Stimulated activated CD4-positive, alpha-beta T cell treated with anti-CD3 and anti-CD28 coated beads, Interleukin-4, amount 100 ng/mL, for 48 hours (primary cell): Measurements from ENCODE around the gene APLN.

Source experiments
- DNase-seq, 2 donors: peaks; one replicate each; pipeline ENCODE4 v3.0.0-alpha.2; 2020; ENCODE audit warnings: low read depth in 2 of 2

The APLN gene

DNA sequence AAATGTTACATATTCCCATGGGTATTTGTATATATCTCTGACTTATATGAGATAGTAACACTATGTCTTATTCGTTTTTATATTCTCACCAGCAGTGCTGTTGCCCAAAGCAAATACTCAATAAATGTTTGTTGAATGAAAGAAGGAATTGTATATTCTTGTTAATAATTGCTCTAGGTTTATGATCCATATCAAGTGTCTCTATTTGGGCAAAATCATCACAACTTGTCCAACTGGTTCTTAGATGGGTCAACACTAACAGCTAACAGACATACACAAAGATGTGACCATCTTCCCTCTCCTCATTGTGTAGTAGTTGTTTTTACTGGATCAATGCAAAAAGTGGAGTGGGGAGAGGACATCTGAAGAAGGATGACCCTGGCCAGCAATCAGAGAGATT is 6.6 kb upstream of the APLN start:
- no peak for DNase-seq

DNA sequence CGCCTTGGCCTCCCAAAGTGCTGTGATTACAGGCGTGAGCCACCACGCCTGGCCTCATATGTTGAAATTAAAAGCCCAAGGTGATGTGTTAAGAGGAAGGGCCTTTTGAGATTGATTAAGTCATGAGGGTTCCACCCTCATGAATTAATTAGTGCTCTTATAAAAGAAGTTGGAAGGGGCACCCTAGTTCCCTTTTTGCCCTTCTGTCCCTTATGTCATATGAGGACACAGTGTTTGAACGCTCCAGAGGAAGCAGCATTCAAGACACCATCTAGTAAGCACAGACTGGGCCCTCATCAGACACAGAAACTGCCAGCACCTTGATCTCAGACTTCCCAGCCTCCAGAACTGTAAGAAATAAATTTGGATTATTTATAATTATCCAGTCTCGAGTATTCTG is 5.1 kb upstream of the APLN start:
- no peak for DNase-seq

DNA sequence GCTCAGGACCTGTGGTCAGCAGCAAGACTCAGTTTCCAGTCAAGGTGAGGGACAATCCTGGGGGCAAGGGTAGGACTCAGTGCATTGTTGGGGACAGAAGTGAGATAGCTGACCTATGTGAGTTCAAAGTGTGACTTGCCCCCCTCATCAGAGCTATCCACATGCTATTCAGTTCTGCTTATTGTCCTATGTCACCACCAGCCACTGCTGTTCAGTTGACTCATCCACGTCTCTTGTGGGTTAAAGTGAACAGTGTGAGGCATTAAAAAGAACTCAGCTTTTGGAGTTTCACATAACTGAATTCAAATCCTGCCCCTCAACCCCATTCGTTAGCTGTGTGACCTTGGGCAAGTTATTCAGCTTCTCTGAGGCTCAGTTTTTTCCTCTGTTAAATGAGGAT is 4.4 kb upstream of the APLN start:
- no peak for DNase-seq

DNA sequence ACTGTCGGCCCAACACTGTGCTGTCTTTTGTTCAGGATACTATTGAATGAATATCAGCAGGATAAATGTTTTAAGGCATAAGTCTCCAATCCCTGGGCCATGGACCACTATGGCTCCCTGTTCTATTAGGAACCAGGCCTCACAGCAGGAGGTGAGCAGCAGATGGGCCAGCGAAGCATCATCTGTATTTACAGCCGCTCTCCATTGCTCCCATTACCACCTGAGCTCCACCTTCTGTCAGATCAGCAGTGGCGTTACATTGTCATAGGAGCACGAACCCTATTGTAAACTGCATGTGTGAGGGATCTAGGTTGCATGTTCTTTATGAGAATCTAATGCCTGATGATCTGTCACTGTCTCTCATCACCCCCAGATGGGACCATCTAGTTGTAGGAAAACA is 3.7 kb upstream of the APLN start:
- no peak for DNase-seq

DNA sequence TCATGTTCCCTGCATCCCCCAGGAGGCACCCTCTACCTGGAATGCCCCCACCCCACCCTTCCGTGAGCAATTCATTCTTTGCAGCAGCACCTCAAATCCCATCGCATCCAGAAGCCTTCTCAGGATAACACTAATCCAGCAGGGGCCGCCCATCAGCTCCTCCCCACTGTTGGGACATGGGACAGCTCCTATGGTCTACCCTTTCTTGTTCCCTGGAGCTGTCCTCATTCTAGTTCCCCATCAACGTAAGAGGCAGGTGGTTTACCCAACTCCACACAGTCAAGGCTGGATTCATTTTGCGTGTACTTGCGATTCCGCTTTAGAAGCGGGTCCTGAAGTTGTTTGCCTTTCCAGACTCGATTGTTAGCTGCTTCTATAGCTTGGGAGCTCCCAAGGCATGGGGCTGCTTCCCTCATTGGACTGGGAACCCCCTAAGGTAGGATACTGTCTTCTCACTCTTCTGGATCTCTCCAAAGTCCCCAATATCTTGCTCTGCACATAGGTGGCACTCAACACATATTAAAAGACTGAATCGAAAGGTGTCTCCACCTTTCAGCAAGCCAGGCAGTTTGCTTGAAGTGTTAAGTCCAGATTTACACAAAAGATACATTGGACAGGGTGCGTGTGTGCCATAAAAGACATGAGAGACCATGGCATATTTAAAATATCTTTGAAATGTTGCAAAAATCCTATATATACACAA is 942 bp upstream of the APLN start:
- no peak for DNase-seq

DNA sequence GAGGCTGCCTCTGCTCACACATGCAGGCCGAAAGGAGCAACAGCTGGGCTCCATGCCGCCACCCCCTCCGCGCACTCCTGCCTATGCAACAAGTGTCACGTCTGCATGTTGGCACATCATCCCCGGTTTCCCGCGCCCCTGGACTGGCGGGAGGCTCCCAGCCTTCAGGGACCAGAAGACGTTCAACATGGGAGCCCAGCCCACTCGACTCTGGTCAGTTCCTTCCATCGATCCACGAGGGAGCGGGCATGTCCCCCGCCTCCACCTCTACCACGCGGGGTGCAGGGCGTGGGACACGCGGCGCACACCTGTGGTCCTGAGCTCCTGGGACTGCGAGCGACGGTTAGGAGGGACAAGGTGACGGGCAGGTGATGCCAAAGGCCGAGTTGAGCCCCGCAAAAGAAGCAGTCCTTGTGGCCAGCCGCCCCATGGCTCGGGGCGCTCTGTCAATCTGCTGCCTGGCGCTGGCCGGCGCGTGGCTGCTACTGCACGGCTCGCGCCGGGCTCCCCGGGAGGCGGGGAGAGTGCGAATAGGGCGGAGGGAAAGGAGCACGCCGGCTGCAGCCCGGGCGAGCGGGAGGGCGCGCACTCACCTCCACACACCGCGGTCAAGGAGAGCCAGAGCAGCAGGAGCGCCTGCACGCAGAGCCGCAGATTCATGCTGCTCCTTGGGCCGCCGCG is 645 bp downstream of the APLN start:
- peak in 1 of 2 donors; percentile 12 for DNase-seq

DNA sequence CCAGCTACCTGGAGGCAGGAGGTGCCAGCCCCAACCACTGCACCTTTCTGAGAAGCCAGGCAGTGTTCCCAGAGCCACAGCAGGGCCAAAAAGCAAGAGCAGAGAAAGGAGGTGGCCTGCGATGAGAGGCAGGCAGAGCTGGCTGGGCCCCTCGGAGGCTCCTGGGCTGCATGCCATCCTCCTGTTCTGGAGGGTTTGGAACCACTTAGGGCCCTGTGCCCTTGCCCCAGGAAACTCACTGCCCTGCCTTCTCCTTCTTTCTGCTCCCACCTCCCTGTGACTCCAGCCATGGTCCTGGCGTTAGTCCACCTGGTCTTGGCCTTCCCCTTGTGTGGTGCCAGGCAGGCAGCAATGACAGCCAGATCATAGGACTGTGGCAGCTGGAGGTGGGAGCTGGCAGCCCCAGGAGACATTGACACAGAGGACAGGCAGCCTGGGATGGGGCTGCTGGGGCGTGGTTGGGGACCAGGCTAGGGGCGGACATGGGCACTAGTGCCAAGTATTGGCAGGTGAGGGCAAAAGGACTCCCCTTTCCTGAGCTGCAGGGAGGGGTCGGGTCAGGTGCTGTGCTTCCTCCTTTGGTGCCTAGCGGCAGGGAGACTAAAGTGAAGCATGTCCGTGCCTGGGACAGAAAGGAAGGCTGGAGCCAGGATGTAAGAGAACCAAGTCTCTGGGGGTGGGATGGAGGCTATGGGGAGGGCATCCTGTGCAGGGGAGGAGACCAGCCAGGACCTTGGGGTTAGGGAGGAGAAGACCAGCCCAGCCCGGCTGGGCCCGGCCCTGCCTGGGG is 1.4 kb downstream of the APLN start:
- DNase-seq: no peak

DNA sequence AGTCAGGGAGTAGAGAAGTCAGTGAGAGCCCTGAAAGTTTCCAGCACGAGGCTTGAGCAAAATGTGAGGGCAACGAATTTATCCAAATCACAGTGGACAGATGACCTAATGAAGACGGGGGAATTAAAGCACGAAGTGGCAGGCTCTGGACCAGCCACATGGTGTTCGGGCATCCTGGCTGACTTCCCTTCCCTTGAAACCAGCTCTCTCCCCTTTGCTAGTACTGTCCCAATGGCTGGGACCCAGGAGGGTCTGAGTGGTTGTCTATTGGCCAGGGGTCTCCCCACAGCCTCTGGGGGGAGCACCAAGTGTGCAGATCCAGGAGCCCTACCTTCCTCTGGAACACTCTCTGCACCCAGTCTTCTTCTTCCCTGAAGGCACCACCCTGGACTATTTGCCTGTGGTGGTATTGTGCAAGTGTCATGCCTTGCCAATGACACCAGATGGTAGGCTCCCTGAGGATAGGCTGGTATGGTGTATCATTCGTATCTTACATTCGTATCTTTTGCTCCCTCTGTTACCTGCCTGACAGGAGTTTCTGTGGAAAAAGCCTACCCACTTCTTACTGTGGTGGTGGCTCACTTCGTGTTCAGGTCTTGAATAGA is 2.1 kb downstream of the APLN start:
- DNase-seq: no peak

DNA sequence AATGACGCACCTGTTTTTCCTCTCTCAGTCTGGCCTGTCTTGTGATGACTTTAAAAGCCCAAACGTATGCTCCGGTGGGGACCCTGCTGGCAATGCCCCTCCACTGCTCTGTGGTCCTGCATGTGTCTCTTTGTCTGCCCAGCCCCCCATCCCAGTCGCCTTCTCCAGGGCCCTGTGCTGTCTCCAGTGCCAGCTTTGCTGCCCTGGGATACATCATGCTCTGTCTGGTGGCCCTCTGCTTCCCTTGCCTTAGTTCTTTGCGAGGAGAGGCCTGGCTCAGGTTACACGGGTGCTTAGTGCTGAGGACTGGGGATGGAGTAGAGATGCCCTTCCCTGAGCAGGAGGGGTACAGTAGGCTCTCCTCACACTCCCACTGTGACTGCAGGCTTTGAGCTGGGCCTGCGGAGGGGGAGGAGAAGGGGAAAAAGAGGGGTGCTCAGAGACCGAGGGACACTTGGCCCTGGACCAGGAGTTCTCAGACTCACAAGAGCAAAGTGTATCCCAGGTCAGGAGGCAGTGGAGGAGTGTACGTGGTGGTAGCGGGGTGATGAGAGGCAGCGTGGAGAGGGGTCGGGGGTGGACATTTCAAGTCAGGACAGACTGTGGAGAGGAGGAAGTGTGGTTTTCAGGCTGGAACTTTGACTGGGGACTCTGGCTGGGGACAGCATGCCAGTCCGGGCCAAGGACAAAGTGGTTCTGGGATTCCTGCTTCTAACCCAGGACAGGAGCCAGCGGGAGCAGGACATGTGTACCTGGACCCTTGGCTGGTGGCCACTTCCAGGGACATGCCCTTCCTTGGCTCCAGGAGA is 2.8 kb downstream of the APLN start:
- DNase-seq: no peak

DNA sequence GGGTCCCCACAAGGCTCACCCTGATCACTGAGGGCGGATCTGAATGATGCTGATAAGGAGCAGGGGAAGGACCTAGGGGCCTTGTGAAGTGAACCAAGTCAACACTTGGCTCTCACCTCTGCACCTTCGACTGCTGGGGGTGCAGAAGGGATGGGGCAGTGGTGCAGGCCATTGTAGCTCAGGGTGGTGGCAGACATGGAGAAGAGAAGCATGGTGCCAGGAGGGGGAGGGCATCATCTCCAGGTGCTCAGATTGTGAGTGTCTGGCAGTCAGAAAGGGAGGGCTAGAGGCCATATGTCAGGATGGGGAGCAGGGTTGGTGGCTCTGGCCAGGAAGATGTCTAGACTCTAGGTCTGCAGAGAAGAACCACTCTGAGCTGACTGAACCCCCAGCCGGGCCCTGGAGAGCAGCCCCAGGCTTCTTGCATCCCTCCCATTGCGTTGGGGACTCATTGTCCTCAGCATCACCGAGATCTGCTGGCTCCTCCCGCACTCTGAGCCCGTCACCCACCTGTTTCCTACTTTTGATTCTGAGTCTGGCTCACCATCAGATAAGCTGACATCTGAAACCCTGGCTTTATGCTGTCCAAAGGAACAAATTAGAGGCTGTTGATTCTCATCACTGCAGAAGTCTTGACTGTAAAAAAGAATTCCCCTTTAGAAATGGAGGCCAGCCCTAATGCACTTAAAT is 3.8 kb downstream of the APLN start:
- DNase-seq: no peak

DNA sequence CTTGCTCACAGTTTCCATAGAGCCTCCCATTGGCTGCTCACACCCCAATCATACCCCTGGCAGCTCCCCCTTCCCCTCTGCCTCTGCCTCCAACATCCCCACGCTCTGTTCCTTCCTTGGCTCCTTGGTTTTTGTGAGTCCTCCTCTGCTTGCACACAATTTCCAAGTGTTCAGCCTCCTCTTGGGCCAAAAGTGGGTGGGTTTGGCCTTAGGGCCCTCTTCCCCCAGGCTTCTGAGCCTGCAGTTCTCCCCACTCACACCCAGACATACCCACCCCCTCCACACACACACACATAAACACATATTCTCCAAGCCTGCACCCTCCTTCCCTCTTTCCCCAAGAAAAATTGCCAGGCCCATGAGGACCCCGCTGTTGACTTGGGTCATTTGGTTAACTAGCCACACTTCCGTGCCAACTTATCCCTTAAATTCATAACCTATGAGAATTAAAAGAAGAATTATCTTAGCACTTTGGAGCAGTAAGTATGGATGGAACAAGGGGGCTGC is 4.5 kb downstream of the APLN start:
- DNase-seq: no peak

DNA sequence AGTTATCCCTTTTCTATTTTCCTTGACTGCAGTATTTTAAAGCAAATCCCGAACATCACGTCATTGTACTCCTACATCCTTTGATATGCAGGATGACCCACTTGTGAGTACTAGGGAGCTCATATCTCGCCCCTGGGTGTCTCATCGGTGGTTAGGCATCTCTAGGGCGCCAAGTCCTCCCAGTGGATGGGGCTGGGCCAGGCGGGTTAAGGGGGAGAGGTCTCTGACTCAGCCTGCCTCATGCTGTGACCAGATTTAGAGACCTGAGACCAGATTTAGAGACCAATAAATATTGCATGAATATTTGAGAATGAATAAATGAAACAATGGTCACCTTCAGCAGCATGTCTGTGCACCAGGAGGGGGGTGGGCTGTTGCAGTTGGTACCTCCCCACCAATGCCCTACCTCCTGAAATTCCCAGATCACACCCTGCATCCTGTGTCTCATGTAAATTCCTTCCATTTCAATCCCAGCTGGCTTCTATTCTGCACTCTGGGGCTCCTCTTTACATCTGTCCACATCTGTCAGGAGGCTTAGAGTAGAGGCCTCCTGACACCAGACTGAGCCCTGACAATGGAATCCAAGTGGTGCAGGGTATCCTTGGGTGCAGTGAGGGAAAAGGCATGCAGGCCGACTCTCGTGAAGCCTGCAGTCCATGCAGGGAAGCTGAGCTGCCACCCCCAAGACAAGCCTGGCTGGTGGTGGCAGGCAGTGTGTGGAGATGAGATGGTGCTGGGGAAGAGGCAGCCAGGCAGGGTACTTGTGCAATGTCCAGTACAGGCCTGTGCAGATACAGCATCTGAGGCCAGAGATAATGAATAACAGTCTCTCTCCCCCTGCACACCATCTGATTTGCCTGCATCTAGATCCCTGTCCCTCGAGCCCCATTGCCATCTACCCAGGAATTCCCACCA is 5.2 kb downstream of the APLN start:
- no peak for DNase-seq

DNA sequence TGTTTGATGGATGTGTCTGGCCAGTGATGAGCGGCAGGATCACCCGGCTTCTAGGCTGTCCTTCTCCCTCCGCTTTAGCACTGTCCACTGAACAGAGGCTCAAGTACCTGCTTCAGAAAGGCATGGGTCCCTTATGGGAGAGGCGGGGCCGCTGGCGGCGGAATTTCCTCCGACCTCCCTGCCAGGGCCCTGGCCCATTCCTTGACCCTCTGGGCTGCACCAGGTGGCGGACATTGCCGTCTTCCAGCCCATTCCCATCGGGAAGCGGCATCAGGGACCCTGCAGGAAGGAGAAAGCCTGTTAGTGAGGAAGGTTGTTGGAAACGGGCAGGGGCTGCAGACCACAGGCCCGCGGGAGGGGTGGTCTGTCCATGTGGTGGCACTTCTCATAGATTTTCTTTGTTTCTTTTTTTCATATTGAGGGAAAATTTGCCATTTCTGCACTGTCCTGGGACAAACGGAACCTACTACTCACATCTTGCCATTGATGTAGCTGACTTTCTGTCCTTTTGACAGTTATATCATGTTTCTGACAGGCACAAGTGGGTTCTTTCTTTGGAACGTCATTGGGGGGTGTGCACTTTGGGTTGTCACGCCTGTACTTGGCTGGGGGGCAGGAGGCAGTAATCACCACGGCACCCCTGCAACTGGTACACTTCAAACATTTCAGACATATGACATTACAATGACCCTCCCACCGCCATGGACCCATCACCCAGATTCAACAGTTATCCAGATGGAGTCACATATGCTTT is 6.1 kb downstream of the APLN start:
- no peak for DNase-seq

DNA sequence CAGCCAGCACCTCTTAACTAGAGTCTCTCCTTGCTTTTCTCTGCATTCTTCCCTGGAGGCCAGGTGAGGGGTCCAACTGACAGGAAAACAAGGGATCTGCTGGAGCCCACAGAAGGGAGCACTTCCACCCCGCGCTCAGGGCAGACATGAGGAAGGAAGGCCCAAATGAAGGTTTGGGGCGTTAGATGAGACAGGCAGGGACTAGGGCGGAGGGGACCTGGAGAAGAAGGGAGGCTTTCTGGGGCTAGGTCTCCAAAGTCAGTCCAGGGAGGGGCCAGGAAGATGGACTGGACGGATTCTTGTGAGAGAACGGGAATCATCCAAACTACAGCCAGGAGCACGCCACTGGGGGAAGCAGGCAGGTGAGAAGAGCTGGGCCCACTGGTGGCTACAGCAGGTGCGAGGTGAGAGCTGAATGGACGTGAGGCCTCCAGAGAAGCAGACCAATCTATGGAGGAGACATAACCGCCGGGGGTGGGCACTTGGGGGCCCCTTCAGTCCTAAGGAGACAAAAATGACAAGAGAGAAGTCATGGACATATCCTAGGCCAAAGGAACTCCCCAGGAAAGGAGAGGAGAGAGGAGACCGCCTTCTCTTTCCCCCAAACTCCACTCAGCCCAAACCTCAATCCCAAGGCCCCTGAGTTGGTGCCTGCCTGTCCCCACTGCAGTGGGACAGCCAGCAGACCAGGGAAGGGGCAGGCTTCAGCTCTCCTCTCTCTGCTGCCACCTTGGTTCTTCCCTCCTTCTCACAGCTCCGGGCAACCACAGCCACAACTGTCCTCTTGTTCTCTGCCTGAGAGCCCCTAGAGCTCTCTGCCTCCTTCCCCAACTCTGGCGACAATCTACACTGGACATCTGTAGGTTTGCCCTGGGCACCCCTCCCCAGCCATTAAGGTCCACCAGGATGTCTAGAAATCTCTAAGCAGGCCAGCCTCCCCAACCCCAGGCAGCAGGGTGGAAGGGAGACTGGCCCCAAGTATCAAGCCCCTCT is 7.0 kb downstream of the APLN start:
- no peak for DNase-seq

DNA sequence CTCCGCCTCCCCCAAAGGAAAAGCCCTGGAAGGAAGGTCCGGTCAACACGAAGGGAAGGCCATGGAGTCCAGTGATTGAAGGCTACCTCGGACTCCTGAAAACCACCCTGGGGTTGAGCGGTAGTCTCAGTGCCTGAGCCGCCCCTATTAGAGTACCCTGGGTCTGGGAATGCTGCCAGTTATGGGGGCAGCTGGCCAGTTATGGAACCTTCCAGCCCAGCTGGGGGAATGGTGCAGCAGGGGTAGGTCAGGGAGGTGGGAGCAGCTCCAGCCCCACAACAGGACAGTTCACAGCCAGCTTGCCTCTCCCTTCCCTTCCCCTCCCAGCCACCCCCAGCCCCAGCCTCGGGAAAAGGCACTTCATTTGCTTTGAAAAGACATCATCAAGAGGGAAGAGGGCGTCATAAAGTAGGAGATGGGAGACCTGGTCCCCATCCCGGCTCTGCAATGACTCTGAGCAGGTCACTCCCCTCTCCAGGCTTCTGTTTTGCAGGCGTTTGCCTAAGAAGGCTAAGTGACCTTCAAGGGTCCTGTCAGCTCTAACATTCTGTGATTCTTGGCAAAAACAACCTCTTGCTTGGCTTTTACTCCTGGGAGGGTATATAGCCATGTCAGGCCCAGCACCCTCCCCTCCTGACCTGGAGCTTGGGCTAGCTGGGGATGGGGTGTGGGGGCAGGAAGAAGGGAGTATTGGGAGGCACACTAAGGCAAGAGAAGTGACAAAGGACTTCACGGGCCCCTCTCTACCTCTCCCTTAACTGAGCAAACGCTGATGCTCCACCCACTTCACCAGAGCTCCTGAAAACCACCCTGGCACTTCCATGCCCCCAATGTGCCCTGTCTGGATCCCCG is 8.0 kb downstream of the APLN start:
- DNase-seq: no peak

DNA sequence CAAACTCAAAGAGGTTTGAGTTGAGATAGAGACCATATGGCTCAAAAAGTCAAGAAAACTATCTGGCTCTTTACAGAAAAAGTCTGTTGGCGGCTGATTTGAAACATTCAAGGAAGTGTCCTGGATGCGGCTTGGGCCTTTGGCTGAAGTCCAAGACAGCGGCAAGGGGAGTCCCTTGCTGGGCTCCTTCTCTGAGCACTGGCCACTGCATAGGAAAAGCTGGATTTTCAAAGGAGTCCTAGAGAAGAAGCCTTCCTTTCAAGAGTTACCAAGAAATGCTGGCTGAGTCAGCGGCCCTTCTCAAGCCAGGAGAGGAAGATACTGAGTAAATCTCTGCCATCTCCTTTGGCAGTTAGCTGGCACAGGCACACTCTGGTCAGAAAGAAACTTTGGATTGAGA is 12.1 kb downstream of the APLN start:
- no peak for DNase-seq

DNA sequence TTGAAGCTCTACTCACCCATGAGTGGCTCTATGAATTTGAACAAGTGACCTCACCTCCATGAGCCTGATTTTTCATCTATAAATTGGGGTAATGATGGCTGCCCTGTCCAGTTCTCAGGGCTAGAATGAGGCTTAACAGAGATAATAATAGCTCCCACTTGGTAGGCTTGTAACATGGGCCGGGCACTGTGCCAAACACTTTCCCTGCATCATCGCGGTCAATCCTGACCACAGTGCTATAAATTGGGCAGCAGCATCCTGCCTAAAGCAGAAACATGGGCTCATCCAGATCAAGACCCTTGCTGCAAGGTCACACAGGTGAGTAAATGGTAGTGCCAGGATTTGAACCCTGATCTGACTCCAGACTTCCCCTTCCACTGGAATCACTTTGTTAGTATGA is 12.8 kb downstream of the APLN start:
- DNase-seq: no peak
